Stimulated activated CD4-positive, alpha-beta T cell treated with anti-CD3 and anti-CD28 coated beads, Interleukin-1b, Interleukin-23, amount 100 ng/mL, for 4 hours (primary cell): ENCODE data around the gene FBXW11.

Experiments used
- DNase-seq, 2 donors: peaks; one replicate each; pipeline ENCODE4 v3.0.0-alpha.2; 2020; ENCODE audit warnings: low read depth in 2 of 2

FBXW11 gene

GRCh38 chr5:171840711-171841522 is 165.5 kb downstream of the FBXW11 start:
- DNase-seq: no peak

- DNase-seq: no peak
These were observed 166.4 kb downstream of the FBXW11 start for GRCh38 chr5:171840066-171840465.

- no peak for DNase-seq
These were observed 167.3 kb downstream of the FBXW11 start for GRCh38 chr5:171839112-171839511.

- no peak for DNase-seq
These were observed 168.4 kb downstream of the FBXW11 start for GRCh38 chr5:171838066-171838465.

GRCh38 chr5:171837522-171837921 is 168.9 kb downstream of the FBXW11 start:
- DNase-seq: no peak

GRCh38 chr5:171835066-171835465 is 171.4 kb downstream of the FBXW11 start:
- DNase-seq: no peak

- DNase-seq: no peak
These were observed 172.0 kb downstream of the FBXW11 start for GRCh38 chr5:171834461-171834860.

- no peak for DNase-seq
These were observed 173.7 kb downstream of the FBXW11 start for GRCh38 chr5:171832775-171833174.

- no peak for DNase-seq
These were observed 175.8 kb downstream of the FBXW11 start for GRCh38 chr5:171830686-171831085.

GRCh38 chr5:171827162-171827561 is 179.3 kb downstream of the FBXW11 start:
- DNase-seq: no peak

GRCh38 chr5:171826132-171826531 is 180.3 kb downstream of the FBXW11 start:
- DNase-seq: no peak

- DNase-seq: no peak
These were observed 181.4 kb downstream of the FBXW11 start for GRCh38 chr5:171825051-171825450.

GRCh38 chr5:171823269-171823668 is 183.2 kb downstream of the FBXW11 start:
- DNase-seq: no peak

GRCh38 chr5:171821286-171821685 is 185.2 kb downstream of the FBXW11 start:
- no peak for DNase-seq

GRCh38 chr5:171820561-171820960 is 185.9 kb downstream of the FBXW11 start:
- DNase-seq: no peak

GRCh38 chr5:171816666-171817065 is 189.8 kb downstream of the FBXW11 start:
- no peak for DNase-seq

- DNase-seq: no peak
These were observed 192.5 kb downstream of the FBXW11 start for GRCh38 chr5:171813813-171814490.

GRCh38 chr5:171813270-171813669 is 193.2 kb downstream of the FBXW11 start:
- no peak for DNase-seq
